HEK293 (cell line): ENCODE measurements around the gene POLD2.

ENCODE experiments used
- SALL2 ChIP-seq: fragments of 450-650 bp; formaldehyde crosslinking; IDR thresholded peaks from 2 replicates; pipeline ENCODE4 v1.5.0; 2017; ENCODE audit warnings: missing biosample characterization, mild to moderate bottlenecking, missing genetic modification characterization, borderline replicate concordance
- TCF7L2 ChIP-seq: IDR thresholded peaks from 2 replicates; pipeline ENCODE4 v1.6.1; 2011; ENCODE audit warnings: low read depth, mild to moderate bottlenecking, inconsistent platforms, low read length, moderate library complexity, borderline replicate concordance
- ZNF37A ChIP-seq: fragments of 450-650 bp; IDR thresholded peaks from 2 replicates; pipeline ENCODE4 v1.5.1; 2018; ENCODE audit warnings: missing biosample characterization, missing genetic modification characterization

- TF ChIP-seq TCF7L2 = no peak
- no peak for TF ChIP-seq SALL2 (tag by site-specific recombination)
- TF ChIP-seq ZNF37A (tag by site-specific recombination) = no peak
Measured at GRCh38 chr7:44080686-44081265, 42.6 kb downstream of the POLD2 start.
